GM12874 (cell line): ENCODE results near the gene AGRN.

Experiments used
- CTCF ChIP-seq: IDR thresholded peaks from 2 replicates; pipeline ENCODE4 v1.5.1; 2011; ENCODE audit warnings: low read depth, mild to moderate bottlenecking, control low read depth, low read length, moderate library complexity; ENCODE audit not compliant: insufficient read depth

AGRN gene

DNA sequence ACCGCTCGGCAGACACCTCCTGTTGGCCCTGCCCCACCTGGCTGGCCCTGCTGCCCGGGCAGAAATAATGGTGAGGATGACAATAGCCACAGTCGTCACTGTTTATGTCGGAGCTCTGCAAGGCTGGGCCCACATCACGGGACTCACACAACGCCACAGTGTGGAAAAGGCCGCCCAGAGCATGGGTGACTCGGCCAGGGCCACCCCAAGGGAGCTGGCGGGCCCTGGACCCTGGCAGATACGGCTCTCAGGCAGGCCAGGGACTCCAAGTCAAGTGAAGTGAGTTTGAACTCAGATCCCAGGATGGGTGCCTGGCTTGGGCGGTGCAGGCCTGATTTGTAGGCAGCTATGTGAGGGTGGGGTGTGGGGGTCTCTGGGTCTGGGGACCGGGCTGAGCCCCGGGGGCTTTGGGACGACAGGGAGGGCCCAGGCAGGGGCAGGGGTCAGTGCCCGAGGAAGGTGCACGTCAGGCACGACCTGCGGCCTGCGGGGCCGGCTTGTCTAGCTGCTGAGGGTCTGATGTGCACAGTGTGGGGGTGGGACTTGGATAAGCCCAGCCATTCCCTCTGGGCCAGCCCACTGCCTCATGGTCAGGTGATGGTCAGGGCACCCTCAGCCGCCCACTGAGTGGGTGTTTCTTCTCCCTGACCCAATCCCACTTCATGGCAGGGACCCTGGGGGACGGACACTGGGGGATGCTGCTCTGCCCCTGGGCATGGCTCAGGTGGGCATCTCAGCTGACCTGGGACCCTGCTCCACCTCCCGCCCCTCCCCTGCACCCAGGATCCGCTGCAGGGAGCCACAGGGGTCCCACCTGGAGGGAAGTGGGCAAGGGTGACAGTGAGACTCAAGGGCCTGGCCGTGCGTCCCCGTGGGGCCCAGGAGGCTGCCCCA lies 53.2 kb downstream of the AGRN start:
- no peak for TF ChIP-seq CTCF

GRCh38 chr1:1073743-1074587 lies 54.0 kb downstream of the AGRN start, which contains the start of gene RNF223:
TSS of gene RNF223 (minus strand) at chr1:1074306. CDS start at chr1:1072566, 1,740 bp downstream.
- TF ChIP-seq CTCF, result no peak

GRCh38 chr1:1074631-1075147 lies 54.8 kb downstream of the AGRN start:
- TF ChIP-seq CTCF, result no peak

DNA sequence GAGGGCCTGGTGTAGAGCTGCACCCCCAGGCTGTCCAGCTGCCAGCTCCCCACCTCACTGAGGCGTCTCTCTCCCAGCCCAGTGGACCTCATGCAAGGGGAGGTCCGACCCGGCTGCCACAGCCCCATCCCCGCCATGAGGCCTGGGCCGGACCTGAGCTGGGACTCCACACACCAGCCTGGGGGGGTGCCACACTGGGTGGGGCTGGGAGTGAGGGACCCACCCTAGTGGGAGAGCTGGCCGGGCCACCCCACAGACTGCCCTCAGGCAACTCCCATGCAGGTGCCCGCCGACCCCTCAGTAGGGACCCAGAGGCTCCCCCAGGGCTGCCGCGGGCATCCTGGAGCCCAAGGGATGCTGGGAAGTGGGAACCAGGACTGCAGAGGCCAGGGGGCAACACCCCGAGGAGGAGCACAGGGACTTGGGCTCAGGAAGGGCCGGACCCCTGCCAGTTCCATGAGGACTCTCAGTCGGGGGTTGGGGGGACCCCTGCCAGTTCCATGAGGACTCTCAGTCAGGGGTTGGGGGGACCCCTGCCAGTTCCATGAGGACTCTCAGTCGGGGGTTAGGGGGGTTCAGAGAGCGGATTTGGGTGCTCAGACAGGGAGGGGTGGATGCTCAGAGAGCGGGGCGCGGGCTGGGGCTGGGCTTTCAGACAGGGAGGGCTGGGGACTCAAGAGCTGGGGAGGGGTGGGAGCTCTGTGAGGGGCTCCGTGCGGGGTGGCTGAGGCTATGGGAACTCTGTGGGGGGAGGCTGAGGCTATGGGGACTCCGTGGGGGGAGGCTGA lies 55.4 kb downstream of the AGRN start:
- TF ChIP-seq CTCF, result no peak

DNA sequence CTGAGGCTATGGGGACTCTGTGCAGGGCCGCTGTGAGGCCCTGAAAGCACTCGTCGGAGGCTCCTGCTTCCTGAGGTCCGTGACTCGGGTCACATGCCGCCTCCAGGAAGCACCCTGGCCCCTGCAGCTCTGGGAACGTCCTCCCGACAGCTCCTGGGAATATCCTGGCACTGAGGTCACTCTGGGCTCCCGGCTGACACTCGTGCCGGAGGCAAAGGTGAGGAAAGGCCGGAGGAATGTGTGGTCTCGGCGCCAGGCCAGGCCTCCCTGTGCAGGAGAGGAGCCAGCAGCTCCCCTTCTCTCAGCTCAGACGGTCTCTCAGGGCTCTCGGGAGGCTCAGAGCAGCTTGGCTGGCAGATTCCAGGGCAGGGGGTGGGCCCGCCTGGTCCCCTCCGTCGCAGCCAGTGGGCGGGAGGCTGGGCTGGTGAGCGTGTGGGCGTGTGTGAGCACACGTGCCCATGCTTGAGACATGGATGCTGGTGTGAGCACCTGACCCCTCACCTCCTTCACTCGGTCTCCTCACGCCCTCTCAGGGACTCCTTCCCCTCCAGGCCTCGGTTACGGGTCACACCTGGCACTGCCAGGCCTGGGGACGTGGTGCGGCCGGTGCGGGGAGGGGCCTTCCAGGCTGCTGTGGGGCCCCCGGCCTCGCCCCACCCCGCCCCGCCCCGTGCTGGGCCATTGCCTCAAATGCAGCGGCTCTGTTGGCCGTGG lies 59.6 kb downstream of the AGRN start:
- TF ChIP-seq CTCF, result no peak

DNA sequence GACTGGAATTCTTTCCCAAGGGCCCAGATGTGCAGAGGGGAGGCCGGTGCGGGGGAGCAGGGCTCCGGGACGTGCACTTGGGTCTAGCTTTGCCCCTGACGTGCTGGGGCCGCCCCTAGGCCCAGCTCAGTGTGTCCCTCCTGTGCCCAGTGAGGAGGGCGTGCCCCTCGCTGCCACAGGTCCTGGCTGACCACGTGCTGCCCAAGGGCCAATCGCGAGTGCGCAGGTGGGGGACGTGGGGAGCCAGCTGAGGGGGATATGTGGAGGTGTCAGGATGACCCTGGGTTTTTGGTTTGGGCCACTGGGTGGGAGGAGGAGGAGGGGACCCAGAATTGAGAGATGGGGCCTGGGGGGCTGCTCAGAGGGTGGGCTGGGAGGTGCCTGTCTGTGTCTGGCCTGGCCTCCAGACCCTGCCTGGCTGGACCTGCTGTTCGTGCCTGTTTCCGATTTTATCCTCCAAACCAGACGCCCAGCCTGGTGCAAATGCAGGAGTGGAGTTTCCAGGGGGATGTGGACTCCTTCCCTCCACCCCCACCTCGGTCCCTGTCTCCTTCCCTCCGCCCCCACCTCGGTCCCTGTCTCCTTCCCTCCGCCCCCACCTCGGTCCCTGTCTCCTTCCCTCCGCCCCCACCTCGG lies 60.3 kb downstream of the AGRN start:
- no peak for TF ChIP-seq CTCF
